Right lobe of liver (tissue), 6 donors: ENCODE measurements around the gene DIP2C. TPM values are rescaled to one million over a fixed set of nuclear protein-coding genes. Genes with fewer than 3 reads are reported as not detected.

Source experiments
- ATAC-seq, 4 donors: fragments of 200-7000 bp; cut with Tn5 transposase; one replicate each; pipeline ENCODE4 v1.9.1; 2020; ENCODE audit warnings: mild to moderate bottlenecking in 4 of 4, moderate library complexity in 4 of 4
- DNase-seq, 3 donors: peaks; one replicate each; pipeline ENCODE4 v3.0.0-alpha.2; 2020
- H3K27ac ChIP-seq, 3 donors: fragments of 200-600 bp; one replicate each; pipeline ENCODE4 v1.8.0; 2022
- H3K27me3 ChIP-seq, 2 donors: fragments of 200-600 bp; one replicate each; pipeline ENCODE4 v1.8.0; 2022
- H3K36me3 ChIP-seq, 4 donors: fragments of 200-600 bp; sonication (generic) in 1 of 4; one replicate each; pipeline versions ENCODE4 v1.5.1 to v1.8.0; 2017 to 2022; ENCODE audit warnings: control low read depth in 1 of 4
- H3K4me1 ChIP-seq, 4 donors: fragments of 200-600 bp; sonication (generic) in 1 of 4; one replicate each; pipeline versions ENCODE4 v1.5.1 to v1.8.0; 2017 to 2022; ENCODE audit warnings: control low read depth in 1 of 4
- H3K4me3 ChIP-seq, 3 donors: fragments of 200-600 bp; one replicate each; pipeline ENCODE4 v1.8.0; 2022
- H3K9me3 ChIP-seq, 4 donors: fragments of 200-600 bp; sonication (generic) in 1 of 4; one replicate each; pipeline versions ENCODE4 v1.5.1 to v1.8.0; 2017 to 2022; ENCODE audit warnings: control low read depth in 1 of 4
- CTCF ChIP-seq, 4 donors: fragments of 200-600 bp in 3 of 4; fragments of 450-650 bp in 1 of 4; IDR thresholded peaks; one replicate each; pipeline versions ENCODE4 v1.5.1 to v1.8.0; 2016 to 2022; ENCODE audit warnings: antibody characterized with exemption in 4 of 4, mild to moderate bottlenecking in 2 of 4
- POLR2A ChIP-seq: fragments of 450-650 bp; IDR thresholded peaks from one replicate; pipeline ENCODE4 v1.6.1; 2017; ENCODE audit warnings: antibody characterized with exemption, mild to moderate bottlenecking
- whole genome bisulfite sequencing: methylation state at CpG from one replicate; pipeline ENCODE4 v1.1.6; 2018; ENCODE audit warnings: low coverage, low lambda C conversion rate; ENCODE audit not compliant: insufficient coverage; ENCODE audit errors: missing lambda C conversion rate; 5-methylcytosine and 5-hydroxymethylcytosine counted together
- intact Hi-C, 2 donors: fragments of 100-400 bp; cut with DNase I; formaldehyde crosslinking; loops; one replicate each; pipeline versions ENCODE4 v1.11.2 to v1.14.1; 2022
- total RNA-seq, 6 experiments: library from RNA; depleted of rRNA in 2 of 6; stranded (reverse); fragments of >200 nt in 2 of 6; fragmentation: NEBNext Ultra II Directional in 3 of 6; extraction: Animal tissue kit (Norgen Biotek cat#: 25700) in 3 of 6; gene quantifications; one replicate each; pipeline versions ENCODE4 v1.1.0 to v1.2.4, GENCODE V29; 2016 to 2023
- donor health status: DM: no; HTN: yes; CAD: no.
- donor health status: DM: no; HTN: no; CAD: no.
- donor health status: DM: no; HTN: no; CAD: no.
- donor health status: DM: no; HTN: yes; CAD: no.
- donor health status: DM: no; HTN: yes; CAD: no.

DIP2C gene
- total RNA-seq, 6 experiments from 2014 or later, result 8.0 to 13.5 (median 11.7) TPM

GRCh38 chr10:695396-695795 is 5.9 kb upstream of the DIP2C start:
- Histone ChIP-seq H3K4me1 (no peaks in the 10 kb centered on the region), H3K36me3 (no peaks in the 10 kb centered on the region), H3K27ac (no peak overlapping the region), H3K4me3 (no peak overlapping the region), H3K27me3 (no peaks in the 10 kb centered on the region), H3K9me3 (no peaks in the 10 kb centered on the region)
- ATAC-seq (no peak), DNase-seq (no peak)
- intact Hi-C loops, result no loop called here
- TF ChIP-seq POLR2A (no peak), CTCF (IDR thresholded peaks at IDR 0.05) (no peak)
- no CpG with 5 or more reads among the region's 14 CpGs for WGBS

GRCh38 chr10:693506-693905 is 4.0 kb upstream of the DIP2C start:
- Histone ChIP-seq H3K4me1 (no peaks in the 10 kb centered on the region), H3K27ac (no peak overlapping the region), H3K36me3 (no peaks in the 10 kb centered on the region), H3K4me3 (no peak overlapping the region), H3K27me3 (no peaks in the 10 kb centered on the region), H3K9me3 (no peaks in the 10 kb centered on the region)
- WGBS, result 29% methylated on average over 7 of the region's 7 CpGs
- TF ChIP-seq CTCF (IDR thresholded peaks at IDR 0.05) (no peak), POLR2A (no peak)
- intact Hi-C loops, result no loop called here
- ATAC-seq (no peak), DNase-seq (no peak)

GRCh38 chr10:692682-693351 is 3.3 kb upstream of the DIP2C start:
- H3K27ac ChIP-seq, result no peak overlapping the region
- H3K9me3 ChIP-seq, result no peaks in the 10 kb centered on the region
- no peak for TF ChIP-seq POLR2A
- TF ChIP-seq CTCF (IDR thresholded peaks at IDR 0.05), result no peak
- 80% methylated on average over 7 of the region's 12 CpGs for whole genome bisulfite sequencing
- intact Hi-C loops, result no loop called here
- H3K4me1 ChIP-seq, result peaks cover 0 to 4% (median 2%) of the 10 kb centered on the region in 4 donors
- no peak overlapping the region for H3K4me3 ChIP-seq
- DNase-seq (no peak), ATAC-seq (no peak)
- H3K27me3 ChIP-seq, result no peaks in the 10 kb centered on the region
- no peaks in the 10 kb centered on the region for H3K36me3 ChIP-seq

- no peak overlapping the region for H3K4me3 ChIP-seq
- intact Hi-C loops, result no loop called here
- ATAC-seq (no peak), DNase-seq (no peak)
- H3K9me3 ChIP-seq, result no peaks in the 10 kb centered on the region
- TF ChIP-seq POLR2A (no peak), CTCF (IDR thresholded peaks at IDR 0.05) (no peak)
- peaks cover 0 to 5% (median 3%) of the 10 kb centered on the region in 4 donors for H3K4me1 ChIP-seq
- H3K27ac ChIP-seq, result no peak overlapping the region
- no peaks in the 10 kb centered on the region for H3K27me3 ChIP-seq
- 87% methylated on average over 6 of the region's 18 CpGs for WGBS
- H3K36me3 ChIP-seq, result no peaks in the 10 kb centered on the region
These were observed 1.7 kb upstream of the DIP2C start for GRCh38 chr10:691216-691615.
